Lung (tissue), 12 donors: ENCODE data around the gene CDKN2D. TPM values are rescaled to one million over a fixed set of nuclear protein-coding genes. Genes with fewer than 3 reads are reported as not detected.

Experiments used
- ATAC-seq: fragments of 200-7000 bp; cut with Tn5 transposase; one replicate; pipeline ENCODE4 v1.9.1; 2020; ENCODE audit warnings: moderate number of reproducible peaks; ENCODE audit not compliant: insufficient read depth, low FRiP score
- DNase-seq, 3 donors: peaks; one replicate each; pipeline ENCODE4 v3.0.0-alpha.2; 2013 to 2017
- H3K27ac ChIP-seq, 2 donors: one replicate each; pipeline ENCODE4 v1.5.1; 2013; ENCODE audit warnings: mild to moderate bottlenecking in 2 of 2, moderate library complexity in 2 of 2, control low read depth in 1 of 2, inconsistent platforms in 1 of 2, low read depth in 1 of 2, low read length in 1 of 2
- H3K27me3 ChIP-seq, 3 donors: one replicate each; pipeline ENCODE4 v1.5.1; 2013; ENCODE audit warnings: low read length in 2 of 3; ENCODE audit not compliant: control insufficient read depth in 3 of 3, insufficient read depth in 3 of 3
- H3K36me3 ChIP-seq, 4 donors: one replicate each; pipeline ENCODE4 v1.5.1; 2013; ENCODE audit warnings: low read length in 4 of 4, mild to moderate bottlenecking in 1 of 4, moderate library complexity in 1 of 4; ENCODE audit not compliant: control insufficient read depth in 4 of 4, insufficient read depth in 4 of 4
- H3K4me1 ChIP-seq, 5 donors: one replicate each; pipeline ENCODE4 v1.5.1; 2013; ENCODE audit warnings: low read length in 5 of 5, mild to moderate bottlenecking in 2 of 5, moderate library complexity in 1 of 5; ENCODE audit not compliant: control insufficient read depth in 5 of 5, insufficient read depth in 5 of 5
- H3K4me3 ChIP-seq: one replicate; pipeline ENCODE4 v1.5.1; 2013; ENCODE audit warnings: mild to moderate bottlenecking, control low read depth, moderate library complexity
- H3K9ac ChIP-seq, 2 donors: one replicate each; pipeline ENCODE4 v1.5.1; 2013; ENCODE audit warnings: low read length in 2 of 2, control low read depth in 1 of 2; ENCODE audit not compliant: insufficient read depth in 1 of 2
- H3K9me3 ChIP-seq, 4 donors: one replicate each; pipeline ENCODE4 v1.5.1; 2013; ENCODE audit warnings: low read length in 3 of 4, mild to moderate bottlenecking in 1 of 4, moderate library complexity in 1 of 4; ENCODE audit not compliant: control insufficient read depth in 4 of 4, insufficient read depth in 3 of 4
- CTCF ChIP-seq: IDR thresholded peaks from 2 replicates; pipeline ENCODE4 v1.5.1; 2012; ENCODE audit warnings: mild to moderate bottlenecking; ENCODE audit errors: control extremely low read depth, extremely low read depth
- WGBS, 2 donors: extraction: QIAGEN DNeasy Blood & Tissue Kit; methylation state at CpG; one replicate each; pipeline ENCODE4 v1.1.7; 2013; 5-methylcytosine and 5-hydroxymethylcytosine counted together
- polyA plus RNA-seq, 2 donors: library from polyadenylated mRNA; stranded (reverse); fragments of 200-250 nt; gene quantifications; one replicate each; pipeline ENCODE4 v1.2.1, GENCODE V29; 2013
- total RNA-seq, 2 donors: library from RNA; depleted of rRNA in 1 of 2; stranded (reverse); fragments of >200 nt in 1 of 2; gene quantifications; one replicate each; pipeline ENCODE4 v1.2.1, GENCODE V29; 2014 to 2021
- donor health status: control.
- donor health status: control.
- donor health status: Bipolar disorder and iron deficiency.
- donor health status: healthy.
- donor health status: DM: yes; HTN: yes; CAD: no.

The CDKN2D gene
- total and polyA plus RNA-seq, 4 donors = 12.5 to 74.9 (median 13.9) TPM

GRCh38 chr19:10601999-10602329 lies 33.2 kb upstream of the CDKN2D start:
- H3K4me3 ChIP-seq = no peak overlapping the region
- DNase-seq = no peak
- no peaks in the 10 kb centered on the region for H3K27me3 ChIP-seq
- no peak for TF ChIP-seq CTCF
- no peak for ATAC-seq
- no peak overlapping the region for H3K9ac ChIP-seq
- peaks cover 2 to 14% (median 4%) of the 10 kb centered on the region in 5 donors for H3K4me1 ChIP-seq
- peaks cover 0 to 2% (median 0%) of the 10 kb centered on the region in 4 donors for H3K9me3 ChIP-seq
- peaks cover 0 to 6% (median 0%) of the 10 kb centered on the region in 4 donors for H3K36me3 ChIP-seq
- H3K27ac ChIP-seq = no peak overlapping the region
- 20 to 33% methylated on average over 7 of the region's 7 CpGs for WGBS, 2 donors

GRCh38 chr19:10600149-10600548 lies 31.4 kb upstream of the CDKN2D start:
- 96 to 99% methylated on average over 5 of the region's 5 CpGs for WGBS, 2 donors
- H3K36me3 ChIP-seq = peaks cover 0 to 6% (median 0%) of the 10 kb centered on the region in 4 donors
- ATAC-seq (no peak), DNase-seq (no peak)
- no peaks in the 10 kb centered on the region for H3K27me3 ChIP-seq
- H3K9me3 ChIP-seq = peaks cover 0 to 2% (median 0%) of the 10 kb centered on the region in 4 donors
- peaks cover 2 to 14% (median 4%) of the 10 kb centered on the region in 5 donors for H3K4me1 ChIP-seq
- TF ChIP-seq CTCF = no peak
- H3K4me3 ChIP-seq = no peak overlapping the region
- no peak overlapping the region for H3K27ac ChIP-seq
- H3K9ac ChIP-seq = no peak overlapping the region

DNA sequence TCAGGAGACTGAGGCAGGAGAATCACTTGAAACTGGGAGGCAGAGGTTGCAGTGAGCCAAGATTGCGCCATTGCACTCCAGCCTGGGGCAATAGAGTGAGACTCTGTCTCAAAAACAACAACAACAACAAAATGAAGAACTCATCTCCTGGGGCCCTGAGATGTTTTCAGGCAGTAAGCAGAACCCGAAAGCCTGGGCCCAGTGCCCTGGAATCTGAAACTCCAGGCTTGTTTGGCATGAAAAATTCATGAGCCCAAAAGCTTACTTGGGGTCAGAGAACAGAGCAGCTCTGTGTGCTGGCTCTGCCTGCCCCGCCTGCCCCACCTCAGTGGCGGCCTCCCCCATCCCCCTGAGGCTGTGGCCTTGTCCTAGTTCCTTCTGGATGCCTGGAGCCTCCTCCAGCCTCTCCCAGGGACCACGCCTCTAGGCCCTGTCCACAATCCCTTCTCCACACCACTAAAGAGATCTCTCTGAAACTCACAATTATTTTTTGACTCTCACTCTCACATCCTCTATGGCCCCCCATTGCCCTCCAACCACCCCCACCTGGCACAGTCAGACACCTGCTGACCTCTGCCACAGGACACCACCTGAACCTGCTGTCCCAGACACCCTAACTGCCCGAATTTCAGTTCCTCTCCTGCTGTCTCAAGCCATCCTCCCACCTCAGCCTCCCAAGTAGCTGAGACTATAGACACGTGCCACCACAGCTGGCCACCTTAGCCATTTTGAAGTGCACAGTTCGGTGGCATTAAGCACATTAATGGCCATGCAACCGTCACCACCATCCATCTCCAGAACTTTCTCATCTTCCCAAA lies 25.2 kb upstream of the CDKN2D start:
- no peak overlapping the region for H3K9ac ChIP-seq
- DNase-seq = no peak
- 69 to 77% methylated on average over 9 of the region's 9 CpGs for WGBS, 2 donors

More for the DNA sequence above, 25.2 kb upstream of the CDKN2D start:
- Histone ChIP-seq H3K27me3 (no peaks in the 10 kb centered on the region), H3K4me3 (no peak overlapping the region), H3K36me3 (no peaks in the 10 kb centered on the region), H3K27ac (peak overlapping the region in 1 of 2 donors; percentile 4), H3K9me3 (no peaks in the 10 kb centered on the region), H3K4me1 (peaks cover 0 to 11% (median 0%) of the 10 kb centered on the region in 5 donors)
- TF ChIP-seq CTCF = no peak
- no peak for ATAC-seq
